ENCODE data around the gene SLC66A3. TPM values are rescaled to one million over a fixed set of nuclear protein-coding genes. Genes with fewer than 3 reads are reported as not detected.

SLC66A3 gene
- total and polyA plus RNA-seq, 4 donors = 6.7 to 17.6 (median 9.3) TPM

DNA sequence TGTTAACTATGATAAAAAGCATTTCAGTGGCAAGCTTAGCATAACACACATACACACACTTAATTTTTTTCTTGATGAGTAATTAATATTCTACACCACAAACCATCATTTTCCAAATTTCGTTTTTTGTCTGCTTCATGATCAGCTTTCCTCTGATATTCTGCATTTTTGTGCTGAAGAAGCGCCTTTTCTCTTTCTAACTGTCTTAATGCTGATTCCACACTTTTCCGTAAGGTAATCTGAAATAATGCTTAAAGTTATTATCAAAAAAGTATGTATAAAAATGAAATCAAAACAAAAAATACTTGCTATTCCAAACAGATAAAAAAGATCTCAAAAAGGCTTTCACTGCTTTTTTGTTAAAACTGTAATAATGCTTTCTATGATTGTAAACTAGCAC, 60.1 kb downstream of the SLC66A3 start:
- no peaks in the 10 kb centered on the region for H3K27me3 ChIP-seq (ENCODE audit: control insufficient read depth in 4 of 4, insufficient read depth in 4 of 4, low read length in 3 of 4)
- DNase-seq (ENCODE audit: low spot score) = no peak
- no peak for TF ChIP-seq NR2F2 (IDR thresholded peaks at IDR 0.05)
- TF ChIP-seq, protein P1, sequence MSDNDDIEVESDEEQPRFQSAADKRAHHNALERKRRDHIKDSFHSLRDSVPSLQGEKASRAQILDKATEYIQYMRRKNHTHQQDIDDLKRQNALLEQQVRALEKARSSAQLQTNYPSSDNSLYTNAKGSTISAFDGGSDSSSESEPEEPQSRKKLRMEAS (IDR thresholded peaks at IDR 0.05) = no peak
- no peak for TF ChIP-seq HNF4A (conservative IDR thresholded peaks at IDR 0.05)
- no peak for TF ChIP-seq SP1 (IDR thresholded peaks at IDR 0.05)
- TF ChIP-seq JUND (IDR thresholded peaks at IDR 0.05) = no peak
- TF ChIP-seq HNF4G (IDR thresholded peaks at IDR 0.05) = no peak
- TF ChIP-seq RAD21 (IDR thresholded peaks at IDR 0.05) = no peak
- no peak for TF ChIP-seq GABPA (IDR thresholded peaks at IDR 0.05 in 1 of 2, conservative IDR thresholded peaks at IDR 0.05 in 1 of 2)
- TF ChIP-seq, protein P2, sequence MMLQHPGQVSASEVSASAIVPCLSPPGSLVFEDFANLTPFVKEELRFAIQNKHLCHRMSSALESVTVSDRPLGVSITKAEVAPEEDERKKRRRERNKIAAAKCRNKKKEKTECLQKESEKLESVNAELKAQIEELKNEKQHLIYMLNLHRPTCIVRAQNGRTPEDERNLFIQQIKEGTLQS (IDR thresholded peaks at IDR 0.05) = no peak
- TF ChIP-seq EGR1 (IDR thresholded peaks at IDR 0.05; ENCODE audit: low read depth in 2 of 2) = no peak
- no peak for TF ChIP-seq TAF1 (conservative IDR thresholded peaks at IDR 0.05)
- TF ChIP-seq, protein P3, sequence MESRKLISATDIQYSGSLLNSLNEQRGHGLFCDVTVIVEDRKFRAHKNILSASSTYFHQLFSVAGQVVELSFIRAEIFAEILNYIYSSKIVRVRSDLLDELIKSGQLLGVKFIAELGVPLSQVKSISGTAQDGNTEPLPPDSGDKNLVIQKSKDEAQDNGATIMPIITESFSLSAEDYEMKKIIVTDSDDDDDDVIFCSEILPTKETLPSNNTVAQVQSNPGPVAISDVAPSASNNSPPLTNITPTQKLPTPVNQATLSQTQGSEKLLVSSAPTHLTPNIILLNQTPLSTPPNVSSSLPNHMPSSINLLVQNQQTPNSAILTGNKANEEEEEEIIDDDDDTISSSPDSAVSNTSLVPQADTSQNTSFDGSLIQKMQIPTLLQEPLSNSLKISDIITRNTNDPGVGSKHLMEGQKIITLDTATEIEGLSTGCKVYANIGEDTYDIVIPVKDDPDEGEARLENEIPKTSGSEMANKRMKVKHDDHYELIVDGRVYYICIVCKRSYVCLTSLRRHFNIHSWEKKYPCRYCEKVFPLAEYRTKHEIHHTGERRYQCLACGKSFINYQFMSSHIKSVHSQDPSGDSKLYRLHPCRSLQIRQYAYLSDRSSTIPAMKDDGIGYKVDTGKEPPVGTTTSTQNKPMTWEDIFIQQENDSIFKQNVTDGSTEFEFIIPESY (IDR thresholded peaks at IDR 0.05) = no peak
- TF ChIP-seq RXRA (IDR thresholded peaks at IDR 0.05) = no peak
- TF ChIP-seq, protein P4, sequence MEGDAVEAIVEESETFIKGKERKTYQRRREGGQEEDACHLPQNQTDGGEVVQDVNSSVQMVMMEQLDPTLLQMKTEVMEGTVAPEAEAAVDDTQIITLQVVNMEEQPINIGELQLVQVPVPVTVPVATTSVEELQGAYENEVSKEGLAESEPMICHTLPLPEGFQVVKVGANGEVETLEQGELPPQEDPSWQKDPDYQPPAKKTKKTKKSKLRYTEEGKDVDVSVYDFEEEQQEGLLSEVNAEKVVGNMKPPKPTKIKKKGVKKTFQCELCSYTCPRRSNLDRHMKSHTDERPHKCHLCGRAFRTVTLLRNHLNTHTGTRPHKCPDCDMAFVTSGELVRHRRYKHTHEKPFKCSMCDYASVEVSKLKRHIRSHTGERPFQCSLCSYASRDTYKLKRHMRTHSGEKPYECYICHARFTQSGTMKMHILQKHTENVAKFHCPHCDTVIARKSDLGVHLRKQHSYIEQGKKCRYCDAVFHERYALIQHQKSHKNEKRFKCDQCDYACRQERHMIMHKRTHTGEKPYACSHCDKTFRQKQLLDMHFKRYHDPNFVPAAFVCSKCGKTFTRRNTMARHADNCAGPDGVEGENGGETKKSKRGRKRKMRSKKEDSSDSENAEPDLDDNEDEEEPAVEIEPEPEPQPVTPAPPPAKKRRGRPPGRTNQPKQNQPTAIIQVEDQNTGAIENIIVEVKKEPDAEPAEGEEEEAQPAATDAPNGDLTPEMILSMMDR (IDR thresholded peaks at IDR 0.05; ENCODE audit: low read depth, low read length, missing input control) = no peak
- no peak for TF ChIP-seq FOXA2 (IDR thresholded peaks at IDR 0.05)
- TF ChIP-seq, protein P5, sequence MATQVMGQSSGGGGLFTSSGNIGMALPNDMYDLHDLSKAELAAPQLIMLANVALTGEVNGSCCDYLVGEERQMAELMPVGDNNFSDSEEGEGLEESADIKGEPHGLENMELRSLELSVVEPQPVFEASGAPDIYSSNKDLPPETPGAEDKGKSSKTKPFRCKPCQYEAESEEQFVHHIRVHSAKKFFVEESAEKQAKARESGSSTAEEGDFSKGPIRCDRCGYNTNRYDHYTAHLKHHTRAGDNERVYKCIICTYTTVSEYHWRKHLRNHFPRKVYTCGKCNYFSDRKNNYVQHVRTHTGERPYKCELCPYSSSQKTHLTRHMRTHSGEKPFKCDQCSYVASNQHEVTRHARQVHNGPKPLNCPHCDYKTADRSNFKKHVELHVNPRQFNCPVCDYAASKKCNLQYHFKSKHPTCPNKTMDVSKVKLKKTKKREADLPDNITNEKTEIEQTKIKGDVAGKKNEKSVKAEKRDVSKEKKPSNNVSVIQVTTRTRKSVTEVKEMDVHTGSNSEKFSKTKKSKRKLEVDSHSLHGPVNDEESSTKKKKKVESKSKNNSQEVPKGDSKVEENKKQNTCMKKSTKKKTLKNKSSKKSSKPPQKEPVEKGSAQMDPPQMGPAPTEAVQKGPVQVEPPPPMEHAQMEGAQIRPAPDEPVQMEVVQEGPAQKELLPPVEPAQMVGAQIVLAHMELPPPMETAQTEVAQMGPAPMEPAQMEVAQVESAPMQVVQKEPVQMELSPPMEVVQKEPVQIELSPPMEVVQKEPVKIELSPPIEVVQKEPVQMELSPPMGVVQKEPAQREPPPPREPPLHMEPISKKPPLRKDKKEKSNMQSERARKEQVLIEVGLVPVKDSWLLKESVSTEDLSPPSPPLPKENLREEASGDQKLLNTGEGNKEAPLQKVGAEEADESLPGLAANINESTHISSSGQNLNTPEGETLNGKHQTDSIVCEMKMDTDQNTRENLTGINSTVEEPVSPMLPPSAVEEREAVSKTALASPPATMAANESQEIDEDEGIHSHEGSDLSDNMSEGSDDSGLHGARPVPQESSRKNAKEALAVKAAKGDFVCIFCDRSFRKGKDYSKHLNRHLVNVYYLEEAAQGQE (IDR thresholded peaks at IDR 0.05) = no peak
- TF ChIP-seq YY1 (IDR thresholded peaks at IDR 0.05) = no peak
- no peak for TF ChIP-seq FOXA1 (IDR thresholded peaks at IDR 0.05)
- no peaks in the 10 kb centered on the region for H3K9me3 ChIP-seq (ENCODE audit: control insufficient read depth in 4 of 4, low read length in 3 of 4)
- no peak overlapping the region for H3K4me3 ChIP-seq (ENCODE audit: low read depth in 1 of 3, low read length in 3 of 3)
- no peaks in the 10 kb centered on the region for H3K4me1 ChIP-seq (ENCODE audit: control insufficient read depth in 4 of 4, insufficient read depth in 4 of 4, low read length in 3 of 4)
- no peak overlapping the region for H3K27ac ChIP-seq (ENCODE audit: low read depth in 1 of 2, low read length in 2 of 2)
- H3K9ac ChIP-seq (ENCODE audit: low read depth in 1 of 2, low read length in 2 of 2) = no peak overlapping the region
- 94% methylated on average over 3 of the region's 3 CpGs for WGBS
- H3K36me3 ChIP-seq (ENCODE audit: control insufficient read depth in 4 of 4, insufficient read depth in 3 of 4, low read depth in 1 of 4, low read length in 3 of 4) = peaks cover 9 to 47% (median 40%) of the 10 kb centered on the region in 4 donors
